Esophagus (tissue), 2 donors: ENCODE results near the gene ZBTB8OS. TPM values are rescaled to one million over a fixed set of nuclear protein-coding genes. Genes with fewer than 3 reads are reported as not detected.
"Not testable (repeated sequence)": the region's sequence is repeated elsewhere in the genome, so short reads cannot be mapped to it uniquely, and the experiment has no call there.

Experiments
- H3K27ac ChIP-seq, 2 donors: one replicate each; pipeline ENCODE4 v1.5.1; 2013; ENCODE audit warnings: low read depth in 2 of 2, mild to moderate bottlenecking in 2 of 2, inconsistent platforms in 1 of 2, low read length in 1 of 2, moderate library complexity in 1 of 2
- H3K27me3 ChIP-seq, 2 donors: one replicate each; pipeline ENCODE4 v1.6.1; 2013; ENCODE audit warnings: low read length in 2 of 2, control low read depth in 1 of 2, mild to moderate bottlenecking in 1 of 2; ENCODE audit not compliant: insufficient read depth in 2 of 2, control insufficient read depth in 1 of 2
- H3K36me3 ChIP-seq, 2 donors: one replicate each; pipeline ENCODE4 v1.6.1; 2013; ENCODE audit warnings: low read length in 1 of 2; ENCODE audit not compliant: control insufficient read depth in 2 of 2, insufficient read depth in 2 of 2
- H3K4me1 ChIP-seq, 2 donors: one replicate each; pipeline ENCODE4 v1.6.1; 2013; ENCODE audit warnings: low read length in 1 of 2; ENCODE audit not compliant: control insufficient read depth in 2 of 2, insufficient read depth in 2 of 2
- H3K4me3 ChIP-seq, 2 donors: one replicate each; pipeline ENCODE4 v1.5.1; 2013; ENCODE audit warnings: low read length in 2 of 2, mild to moderate bottlenecking in 2 of 2, low read depth in 1 of 2, moderate library complexity in 1 of 2
- H3K9me3 ChIP-seq, 2 donors: one replicate each; pipeline ENCODE4 v1.6.1; 2013; ENCODE audit warnings: mild to moderate bottlenecking in 2 of 2, low read depth in 1 of 2, low read length in 1 of 2, moderate library complexity in 1 of 2; ENCODE audit not compliant: control insufficient read depth in 2 of 2, insufficient read depth in 1 of 2
- WGBS, 2 donors: extraction: QIAGEN DNeasy Blood & Tissue Kit; methylation state at CpG; one replicate each; pipeline ENCODE4 v1.1.7; 2013; 5-methylcytosine and 5-hydroxymethylcytosine counted together
- polyA plus RNA-seq, 2 donors: library from polyadenylated mRNA; stranded (reverse); fragments of 200-250 nt; gene quantifications; one replicate each; pipeline ENCODE4 v1.2.3, GENCODE V29; 2013
- donor health status: healthy with polysubstance abuse.
- donor health status: Bipolar disorder and iron deficiency.

ZBTB8OS gene
- 10 to 100 TPM; 40.2 to 41.8 TPM for polyA plus RNA-seq

GRCh38 chr1:32650248-32650751 is at the start of gene ZBTB8OS:
ZBTB8OS (minus strand) TSS chr1:32650550; CDS start chr1:32650529, 21 bp downstream.
- H3K9me3 ChIP-seq, result no peaks in the 10 kb centered on the region
- peaks cover 0 to 5% of the 10 kb centered on the region in 2 donors for H3K4me1 ChIP-seq
- WGBS, 2 donors, result 0% methylated on average over 21 of the region's 21 CpGs
- H3K27me3 ChIP-seq, result no peaks in the 10 kb centered on the region
- H3K36me3 ChIP-seq, result peaks cover 3 to 6% of the 10 kb centered on the region in 2 donors
- H3K27ac ChIP-seq, result peak within 1 kb of the TSS; percentile 92 to 98
- H3K4me3 ChIP-seq, result peak within 1 kb of the TSS; percentile 85 to 94

GRCh38 chr1:32696996-32697395 is 46.6 kb upstream of the ZBTB8OS start:
- H3K4me3 ChIP-seq, H3K27me3 ChIP-seq, H3K9me3 ChIP-seq, H3K36me3 ChIP-seq, H3K27ac ChIP-seq: not testable (repeated sequence)
- WGBS, 2 donors, result 94 to 96% methylated on average over 8 of the region's 8 CpGs
- peaks cover 4 to 11% of the 10 kb centered on the region in 2 donors for H3K4me1 ChIP-seq

DNA sequence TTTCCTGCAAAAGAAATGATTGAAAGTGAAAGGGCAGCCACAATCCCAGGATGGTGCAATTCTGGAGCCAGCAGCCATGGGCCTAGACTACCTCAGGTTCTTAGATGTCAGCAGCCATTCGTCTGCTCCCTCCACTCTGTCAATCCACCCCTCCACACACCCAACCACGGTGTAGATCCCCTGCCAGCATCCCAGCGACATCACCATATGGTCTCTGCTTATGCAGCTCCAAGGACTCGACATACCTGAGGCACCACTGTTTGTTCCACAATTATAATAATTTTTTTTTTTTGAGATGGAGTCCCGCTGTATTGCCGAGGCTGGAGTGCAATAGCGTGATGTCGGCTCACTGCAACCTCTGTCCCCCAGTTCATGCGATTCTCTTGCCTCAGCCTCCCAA is 45.7 kb upstream of the ZBTB8OS start:
- Histone ChIP-seq H3K36me3 (peaks cover 0 to 7% of the 10 kb centered on the region in 2 donors), H3K27ac (peak overlapping the region in 1 of 2 donors; percentile 67), H3K27me3 (no peaks in the 10 kb centered on the region), H3K4me3 (no peak overlapping the region), H3K9me3 (no peaks in the 10 kb centered on the region), H3K4me1 (peaks cover 4 to 7% of the 10 kb centered on the region in 2 donors)
- 87 to 91% methylated on average over 9 of the region's 9 CpGs for WGBS, 2 donors

DNA sequence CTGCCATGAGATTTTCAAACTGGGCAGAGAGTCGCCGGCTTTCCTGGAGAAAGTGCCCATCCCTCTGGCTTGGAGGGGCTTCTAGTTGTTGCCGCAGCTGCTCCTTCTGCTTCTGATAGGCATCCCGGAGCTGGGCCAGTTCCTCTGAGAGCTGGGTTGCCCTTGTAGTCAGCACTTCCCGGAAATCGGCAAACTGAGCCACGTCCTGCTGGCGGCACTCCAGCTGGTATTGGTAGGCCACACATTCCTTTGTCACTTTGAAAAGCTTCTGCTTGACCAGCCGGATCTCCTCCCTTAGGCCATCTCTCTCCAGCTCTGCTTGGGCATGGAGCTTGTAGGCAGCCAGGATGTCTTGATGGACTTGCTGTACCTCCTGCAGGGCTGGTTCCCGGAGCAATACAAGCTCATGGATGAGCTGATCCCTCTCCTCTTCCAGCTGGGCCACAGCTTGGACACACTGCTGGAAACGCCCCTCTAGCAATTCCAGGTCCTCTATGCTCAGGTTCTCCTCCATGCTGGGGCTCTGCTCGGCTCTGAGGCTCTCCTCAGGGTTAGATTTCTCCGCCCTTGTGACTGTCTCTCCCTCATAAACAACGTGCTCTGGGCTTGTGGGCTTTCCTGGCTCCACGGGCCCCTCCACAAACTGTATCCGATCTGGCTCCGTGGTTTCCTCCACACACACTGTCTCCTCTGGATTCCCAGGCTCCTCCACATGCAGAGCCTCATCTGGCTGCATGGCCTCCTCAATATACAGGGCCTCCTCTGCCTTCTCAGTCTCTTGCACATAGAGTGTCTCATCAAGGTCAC is 45.0 kb upstream of the ZBTB8OS start:
- Histone ChIP-seq H3K27me3 (no peaks in the 10 kb centered on the region), H3K4me3 (no peak overlapping the region), H3K27ac (peak overlapping the region; percentile 35 to 67), H3K36me3 (peaks cover 0 to 7% of the 10 kb centered on the region in 2 donors), H3K4me1 (peaks cover 4 to 7% of the 10 kb centered on the region in 2 donors), H3K9me3 (no peaks in the 10 kb centered on the region)
- 51 to 58% methylated on average over 17 of the region's 17 CpGs for WGBS, 2 donors

DNA sequence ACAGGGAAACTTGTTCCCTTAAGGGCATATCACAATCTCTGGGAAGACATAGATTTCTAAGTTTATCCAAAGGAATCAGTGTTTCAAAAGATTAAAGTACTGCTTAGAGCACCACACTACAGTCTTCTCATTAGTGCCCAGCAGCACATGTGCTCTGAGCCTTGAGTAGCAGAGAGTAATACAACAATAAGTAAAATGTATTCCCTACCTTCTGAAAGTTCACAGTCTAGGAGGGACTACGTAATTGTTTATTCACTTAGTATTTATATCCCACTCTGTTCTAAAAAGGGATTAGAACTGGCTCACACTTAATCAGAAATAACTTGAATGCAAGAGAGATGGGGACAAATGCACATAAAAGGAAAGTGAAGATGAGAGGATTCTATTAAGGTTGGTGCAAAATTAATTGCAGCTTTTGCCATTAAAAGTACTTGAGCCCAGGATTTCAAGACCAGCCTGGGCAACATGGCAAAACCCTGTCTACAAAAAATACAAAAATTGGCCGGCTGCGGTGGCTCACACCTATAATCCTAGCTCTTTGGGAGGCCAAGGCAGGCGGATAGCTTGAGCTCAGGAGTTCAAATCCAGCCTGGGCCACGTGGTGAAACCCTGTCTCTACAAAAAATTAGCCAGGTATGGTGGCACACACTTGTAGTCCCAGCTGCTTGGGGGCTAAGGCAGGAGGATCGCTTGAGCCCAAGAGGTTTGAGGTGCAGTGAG is 43.3 kb upstream of the ZBTB8OS start:
- Histone ChIP-seq H3K36me3 (peaks cover 0 to 7% of the 10 kb centered on the region in 2 donors), H3K4me3 (no peak overlapping the region), H3K27ac (peak overlapping the region in 1 of 2 donors; percentile 44), H3K27me3 (no peaks in the 10 kb centered on the region), H3K4me1 (peaks cover 4 to 7% of the 10 kb centered on the region in 2 donors), H3K9me3 (no peaks in the 10 kb centered on the region)
- WGBS, 2 donors, result 83% methylated on average over 6 of the region's 6 CpGs

- 97 to 99% methylated on average over 2 of the region's 2 CpGs for WGBS, 2 donors
- Histone ChIP-seq H3K27ac (no peak overlapping the region), H3K4me1 (no peaks in the 10 kb centered on the region), H3K4me3 (no peak overlapping the region), H3K9me3 (no peaks in the 10 kb centered on the region), H3K36me3 (peaks cover 1 to 3% of the 10 kb centered on the region in 2 donors), H3K27me3 (no peaks in the 10 kb centered on the region)
Measured at GRCh38 chr1:32686387-32686786, 36.0 kb upstream of the ZBTB8OS start.

DNA sequence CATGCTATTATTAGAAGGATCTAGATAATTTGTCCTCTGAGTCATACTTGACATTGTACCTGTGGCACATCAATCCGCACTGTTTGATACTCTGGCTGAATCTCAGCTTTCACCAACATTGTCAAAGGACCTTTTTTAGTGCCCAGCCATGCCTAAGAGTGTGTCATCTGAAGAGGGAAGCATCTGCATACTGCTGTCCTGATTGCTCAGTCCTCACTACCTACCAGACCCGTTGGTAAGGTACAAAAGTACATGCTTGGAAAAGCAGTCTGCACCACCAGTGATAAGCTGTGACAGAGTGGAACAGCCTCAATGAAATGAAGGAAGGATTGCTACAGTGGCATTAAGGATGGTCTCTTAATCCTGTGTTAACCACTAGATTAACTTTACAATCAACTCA is 35.1 kb upstream of the ZBTB8OS start:
- H3K9me3 ChIP-seq, result no peaks in the 10 kb centered on the region
- H3K27me3 ChIP-seq, result no peaks in the 10 kb centered on the region
- H3K4me3 ChIP-seq, result no peak overlapping the region
- WGBS, 2 donors, result 52 to 70% methylated on average over 2 of the region's 2 CpGs
- H3K36me3 ChIP-seq, result peaks cover 3 to 4% of the 10 kb centered on the region in 2 donors
- H3K4me1 ChIP-seq, result no peaks in the 10 kb centered on the region
- peak overlapping the region; percentile 16 to 21 for H3K27ac ChIP-seq

DNA sequence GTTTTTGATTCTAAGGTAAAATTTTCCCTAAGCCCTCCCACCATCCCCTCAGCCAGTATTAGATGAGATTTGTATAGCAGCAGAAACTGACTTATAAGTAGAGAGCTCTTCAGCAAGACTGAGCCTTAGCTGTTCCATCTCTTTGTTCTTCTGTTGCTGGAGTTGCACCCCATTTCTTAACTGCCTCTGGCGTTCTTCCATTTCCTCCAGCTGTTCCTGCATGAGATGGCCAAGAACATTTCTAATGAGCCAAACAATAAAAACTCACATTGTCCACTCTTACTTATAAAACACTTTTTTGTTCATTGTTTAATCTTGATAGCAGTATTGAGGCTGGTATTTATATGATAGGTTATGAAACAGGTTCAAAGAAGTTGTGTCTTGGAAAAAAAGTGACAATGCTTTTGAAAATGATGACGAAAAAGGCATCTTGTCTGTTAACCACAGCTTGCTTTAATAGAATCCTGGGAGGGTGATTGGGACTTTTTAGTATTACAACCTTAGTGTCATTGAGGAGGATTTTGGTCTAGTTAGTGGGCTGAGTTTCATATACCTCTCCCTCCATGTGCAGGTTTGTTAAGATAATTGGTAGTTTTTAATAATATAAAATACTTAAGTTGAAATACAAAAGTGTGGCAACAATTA is 33.9 kb upstream of the ZBTB8OS start:
- Histone ChIP-seq H3K36me3 (peaks cover 3 to 4% of the 10 kb centered on the region in 2 donors), H3K4me1 (no peaks in the 10 kb centered on the region), H3K9me3 (no peaks in the 10 kb centered on the region), H3K27me3 (no peaks in the 10 kb centered on the region), H3K27ac (peak overlapping the region; percentile 11 to 44), H3K4me3 (no peak overlapping the region)
- WGBS, 2 donors, result 32 to 46% methylated on average over 2 of the region's 2 CpGs

GRCh38 chr1:32683397-32683796 is 33.0 kb upstream of the ZBTB8OS start:
- Histone ChIP-seq H3K27me3 (no peaks in the 10 kb centered on the region), H3K4me3 (no peak overlapping the region), H3K27ac (peak overlapping the region; percentile 11 to 44), H3K4me1 (no peaks in the 10 kb centered on the region), H3K36me3 (peaks cover 3 to 7% of the 10 kb centered on the region in 2 donors), H3K9me3 (no peaks in the 10 kb centered on the region)
- WGBS, 2 donors, result 80 to 84% methylated on average over 3 of the region's 3 CpGs
